Urothelium cell line (cell line): ENCODE measurements around the gene MKNK1.
A peak's percentile ranks its signal among the peaks of the same experiment; 100 is the strongest.

ENCODE experiments used
- DNase-seq: peaks from one replicate; pipeline ENCODE4 v3.0.0; 2011; ENCODE audit warnings: low spot score, mixed read lengths
- FAIRE-seq: peaks from 2 replicates; lab custom pipeline; 2011; peaks lifted over from hg19 to GRCh38; lab: Jason Lieb, UNC

Gene MKNK1

GRCh38 chr1:46525253-46525983 is 78.7 kb downstream of the MKNK1 start:
- DNase-seq (no peak), FAIRE-seq (no peak)

GRCh38 chr1:46524843-46525242 is 79.2 kb downstream of the MKNK1 start:
- no peak for FAIRE-seq
- DNase-seq = no peak

GRCh38 chr1:46523496-46524353 is 80.3 kb downstream of the MKNK1 start:
- FAIRE-seq (no peak), DNase-seq (no peak)

- FAIRE-seq (no peak), DNase-seq (no peak)
These were observed 81.1 kb downstream of the MKNK1 start for GRCh38 chr1:46522969-46523320.

GRCh38 chr1:46522184-46522968 is 81.7 kb downstream of the MKNK1 start:
- DNase-seq = peak; percentile 68
- no peak for FAIRE-seq

GRCh38 chr1:46521414-46521813 is 82.7 kb downstream of the MKNK1 start:
- FAIRE-seq (no peak), DNase-seq (no peak)

- FAIRE-seq (peak; percentile 98), DNase-seq (peak; percentile 93)
These were observed 83.8 kb downstream of the MKNK1 start for GRCh38 chr1:46520063-46520911.

- peak; percentile 39 for DNase-seq
- FAIRE-seq = no peak
These were observed 84.9 kb downstream of the MKNK1 start for GRCh38 chr1:46519209-46519608.

- FAIRE-seq (no peak), DNase-seq (peak; percentile 45)
These were observed 86.1 kb downstream of the MKNK1 start for GRCh38 chr1:46517932-46518498.

GRCh38 chr1:46517010-46517600 is 87.0 kb downstream of the MKNK1 start:
- DNase-seq (peak; percentile 75), FAIRE-seq (peak; percentile 59)

- FAIRE-seq = no peak
- no peak for DNase-seq
These were observed 87.7 kb downstream of the MKNK1 start for GRCh38 chr1:46516200-46516950.

- DNase-seq (no peak), FAIRE-seq (no peak)
These were observed 88.5 kb downstream of the MKNK1 start for GRCh38 chr1:46515576-46515975.

GRCh38 chr1:46513536-46513935 is 90.5 kb downstream of the MKNK1 start:
- DNase-seq (no peak), FAIRE-seq (no peak)

GRCh38 chr1:46512792-46513190 is 91.3 kb downstream of the MKNK1 start:
- DNase-seq (no peak), FAIRE-seq (no peak)

GRCh38 chr1:46512135-46512791 is 91.8 kb downstream of the MKNK1 start:
- FAIRE-seq = no peak
- DNase-seq = no peak

- DNase-seq (no peak), FAIRE-seq (no peak)
These were observed 93.1 kb downstream of the MKNK1 start for GRCh38 chr1:46510998-46511365.

- FAIRE-seq (no peak), DNase-seq (no peak)
These were observed 93.6 kb downstream of the MKNK1 start for GRCh38 chr1:46510341-46510997.

- no peak for FAIRE-seq
- peak; percentile 79 for DNase-seq
These were observed 95.3 kb downstream of the MKNK1 start for GRCh38 chr1:46508757-46509156.
